ENCODE results near the gene TMEM240. TPM values are rescaled to one million over a fixed set of nuclear protein-coding genes. Genes with fewer than 3 reads are reported as not detected.

TMEM240 gene
- total RNA-seq, 1 experiment from 2014 or later, result 1.2 TPM

GRCh38 chr1:1547476-1547875, 7.1 kb upstream of the TMEM240 start:
- no peaks in the 10 kb centered on the region for H3K4me1 ChIP-seq
- DNase-seq, result no peak
- no TSS peak for BruUV-seq (replicated peaks)
- POLR2A ChIA-PET, result no interaction called here
- Mint-ChIP-seq H3K27me3 (ENCODE audit: insufficient read depth, unreplicated experiment) (no peaks in the 10 kb centered on the region), H3K36me3 (ENCODE audit: insufficient read depth, unreplicated experiment) (peaks cover 29% of the 10 kb centered on the region), H3K9me3 (ENCODE audit: unreplicated experiment) (no peaks in the 10 kb centered on the region), H3K27ac (ENCODE audit: unreplicated experiment) (no peak overlapping the region), H3K4me3 (ENCODE audit: unreplicated experiment) (no peak overlapping the region), H3K4me1 (ENCODE audit: low read depth, unreplicated experiment) (no peaks in the 10 kb centered on the region)
- H3K36me3 ChIP-seq (ENCODE audit: control insufficient read depth, insufficient read depth, low read length), result no peaks in the 10 kb centered on the region; the same call in 1 of the 2 replicates
- no peaks in the 10 kb centered on the region for H3K27me3 ChIP-seq (replicated peaks; ENCODE audit: control insufficient read depth, insufficient read depth, low read length)
- H3K9me3 ChIP-seq, result no peaks in the 10 kb centered on the region
- intact Hi-C loops (cut with micrococcal nuclease; ENCODE audit: unreplicated experiment), result no loop called here
- CTCF ChIA-PET, result no interaction called here
- TF ChIP-seq CTCF (IDR thresholded peaks at IDR 0.05; ENCODE audit: insufficient read depth in 1 of 2, low read depth in 1 of 2, low read length in 1 of 2, severe bottlenecking in 1 of 2, unreplicated experiment in 1 of 2), result no peak
- H3K4me3 ChIP-seq (ENCODE audit: low read depth, low read length), result no peak overlapping the region

DNA sequence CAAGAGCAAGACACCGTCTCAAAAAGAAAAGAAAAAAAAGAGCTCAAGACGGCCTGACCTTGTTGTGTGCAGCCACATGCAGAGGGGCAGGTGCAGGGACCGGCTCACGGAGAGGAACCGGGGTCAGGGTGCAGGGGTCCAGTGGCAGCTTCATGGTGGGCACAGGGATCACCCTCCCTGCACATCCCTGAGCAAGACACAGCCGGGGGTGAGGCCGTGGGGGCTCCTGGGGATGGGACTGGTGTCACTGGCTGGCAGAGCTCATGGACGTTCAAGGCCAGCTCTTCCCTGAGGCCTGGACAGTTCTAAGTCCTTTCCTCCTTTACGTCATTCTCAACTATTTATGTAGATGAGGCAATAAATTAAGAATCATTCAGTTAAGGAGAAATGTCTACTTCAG, 6.6 kb upstream of the TMEM240 start:
- CTCF ChIA-PET, result interaction anchor here (0.6 kb wide), 1 partner anchor 132 kb away, joined by 3 read pairs; no protein-coding TSS in a partner anchor
- no peaks in the 10 kb centered on the region for H3K9me3 Mint-ChIP-seq (ENCODE audit: unreplicated experiment)
- Histone ChIP-seq H3K36me3 (ENCODE audit: control insufficient read depth, insufficient read depth, low read length) (no peaks in the 10 kb centered on the region; the same call in 1 of the 2 replicates), H3K27me3 (replicated peaks; ENCODE audit: control insufficient read depth, insufficient read depth, low read length) (no peaks in the 10 kb centered on the region), H3K9me3 (no peaks in the 10 kb centered on the region), H3K4me1 (no peaks in the 10 kb centered on the region), H3K4me3 (ENCODE audit: low read depth, low read length) (no peak overlapping the region)
- no TSS peak for BruUV-seq (replicated peaks)
- no peaks in the 10 kb centered on the region for H3K4me1 Mint-ChIP-seq (ENCODE audit: low read depth, unreplicated experiment)
- no peak overlapping the region for H3K4me3 Mint-ChIP-seq (ENCODE audit: unreplicated experiment)
- H3K27me3 Mint-ChIP-seq (ENCODE audit: insufficient read depth, unreplicated experiment), result no peaks in the 10 kb centered on the region
- H3K27ac Mint-ChIP-seq (ENCODE audit: unreplicated experiment), result no peak overlapping the region
- peaks cover 28% of the 10 kb centered on the region for H3K36me3 Mint-ChIP-seq (ENCODE audit: insufficient read depth, unreplicated experiment)
- intact Hi-C loops (cut with micrococcal nuclease; ENCODE audit: unreplicated experiment), result no loop called here
- TF ChIP-seq CTCF (IDR thresholded peaks at IDR 0.05; ENCODE audit: insufficient read depth in 1 of 2, low read depth in 1 of 2, low read length in 1 of 2, severe bottlenecking in 1 of 2, unreplicated experiment in 1 of 2), result no peak
- no peak for DNase-seq
- POLR2A ChIA-PET, result no interaction called here

DNA sequence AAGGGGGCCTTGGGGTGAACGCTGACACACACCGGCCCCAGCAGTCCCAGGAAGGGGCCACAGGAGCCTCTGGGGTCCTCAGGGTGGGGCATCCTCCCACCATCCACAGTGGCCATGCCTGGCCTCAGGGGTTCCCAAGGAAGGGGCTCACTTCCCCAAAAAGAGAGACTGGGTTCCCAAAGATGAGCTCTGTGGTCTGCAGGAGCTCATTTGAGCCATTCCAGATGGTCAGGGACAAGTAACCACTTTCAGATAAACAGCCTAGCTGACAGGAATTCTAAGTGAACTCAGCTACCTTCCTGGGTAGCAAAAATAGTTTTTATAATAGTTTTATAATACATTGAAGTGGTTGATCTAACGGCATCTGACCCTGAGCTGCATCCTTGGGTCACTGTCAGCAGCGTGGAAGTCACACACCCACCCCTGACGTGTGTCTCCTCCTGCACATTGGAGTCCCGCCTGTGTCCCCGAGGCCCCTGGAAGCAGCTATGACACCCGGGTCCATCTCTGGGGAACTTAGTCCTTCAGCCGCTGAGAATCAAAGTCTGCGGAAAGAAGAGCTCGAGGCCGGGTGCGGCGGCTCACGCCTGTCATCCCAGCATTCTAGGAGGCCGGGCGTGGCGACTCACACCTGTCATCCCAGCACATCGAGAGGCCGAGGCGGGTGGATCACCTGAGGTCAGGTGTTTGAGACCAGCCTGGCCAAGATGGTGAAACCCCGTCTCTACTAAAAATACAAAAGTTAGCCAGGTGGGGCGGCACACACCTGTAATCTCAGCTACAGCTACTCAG, 5.7 kb upstream of the TMEM240 start:
- H3K36me3 Mint-ChIP-seq (ENCODE audit: insufficient read depth, unreplicated experiment), result peaks cover 27% of the 10 kb centered on the region
- intact Hi-C loops (cut with micrococcal nuclease; ENCODE audit: unreplicated experiment), result no loop called here
- POLR2A ChIA-PET, result no interaction called here
- H3K27me3 Mint-ChIP-seq (ENCODE audit: insufficient read depth, unreplicated experiment), result no peaks in the 10 kb centered on the region
- TF ChIP-seq CTCF (IDR thresholded peaks at IDR 0.05; ENCODE audit: insufficient read depth in 1 of 2, low read depth in 1 of 2, low read length in 1 of 2, severe bottlenecking in 1 of 2, unreplicated experiment in 1 of 2), result no peak
- H3K4me1 ChIP-seq, result no peaks in the 10 kb centered on the region
- no TSS peak for BruUV-seq (replicated peaks)
- no peaks in the 10 kb centered on the region for H3K9me3 ChIP-seq
- H3K9me3 Mint-ChIP-seq (ENCODE audit: unreplicated experiment), result no peaks in the 10 kb centered on the region
- CTCF ChIA-PET, result interaction anchor here (1.1 kb wide), 1 partner anchor 171 kb away, joined by 6 read pairs; the partner anchor contains the start of gene AURKAIP1
- no peak overlapping the region for H3K4me3 ChIP-seq (ENCODE audit: low read depth, low read length)
- no peak for DNase-seq
- H3K4me3 Mint-ChIP-seq (ENCODE audit: unreplicated experiment), result no peak overlapping the region
- no peaks in the 10 kb centered on the region for H3K27me3 ChIP-seq (replicated peaks; ENCODE audit: control insufficient read depth, insufficient read depth, low read length)
- H3K36me3 ChIP-seq (ENCODE audit: control insufficient read depth, insufficient read depth, low read length), result no peaks in the 10 kb centered on the region; the same call in 1 of the 2 replicates
- no peaks in the 10 kb centered on the region for H3K4me1 Mint-ChIP-seq (ENCODE audit: low read depth, unreplicated experiment)
- no peak overlapping the region for H3K27ac Mint-ChIP-seq (ENCODE audit: unreplicated experiment)

All from Caco-2 (cell line).